Activated CD4-positive, alpha-beta T cell treated with anti-CD3 and anti-CD28 coated beads, Interleukin-10, Interleukin-2, amounts not matched to agents 100 ng/mL and 50 ng/mL, durations not matched to agents 16 hours and 8 hours (primary cell): ENCODE results near the gene RPS13.
"Not testable (repeated sequence)": the region's sequence is repeated elsewhere in the genome, so short reads cannot be mapped to it uniquely, and the experiment has no call there.

ENCODE experiments used
- DNase-seq: peaks from one replicate; pipeline ENCODE4 v3.0.0-alpha.2; 2020

Gene RPS13

GRCh38 chr11:17077520-17078401 is at the start of gene RPS13:
RPS13 (minus strand) TSS chr11:17077667; CDS start chr11:17077641, 26 bp downstream.
- DNase-seq = peak; percentile 98

GRCh38 chr11:17121981-17122380 is 44.5 kb upstream of the RPS13 start:
- DNase-seq = no peak

DNA sequence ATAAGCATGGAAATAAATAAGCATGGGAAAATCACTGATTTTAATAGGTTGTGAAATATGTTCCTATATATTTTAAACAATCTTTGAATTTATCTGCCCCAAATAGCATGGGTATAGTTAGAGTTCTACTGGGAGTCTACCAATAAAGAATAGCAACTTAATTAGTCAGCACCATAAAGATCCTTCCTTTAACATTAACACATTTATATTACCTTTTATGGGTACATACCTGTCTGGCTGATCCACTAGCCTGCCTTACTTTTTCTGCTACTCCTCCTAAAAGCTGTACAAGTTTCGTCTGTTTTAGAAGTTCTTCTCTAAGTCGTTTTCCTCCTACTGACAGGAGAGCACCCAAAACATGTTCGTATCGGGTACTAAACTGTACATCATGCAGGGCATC is 39.8 kb upstream of the RPS13 start:
- DNase-seq = no peak

DNA sequence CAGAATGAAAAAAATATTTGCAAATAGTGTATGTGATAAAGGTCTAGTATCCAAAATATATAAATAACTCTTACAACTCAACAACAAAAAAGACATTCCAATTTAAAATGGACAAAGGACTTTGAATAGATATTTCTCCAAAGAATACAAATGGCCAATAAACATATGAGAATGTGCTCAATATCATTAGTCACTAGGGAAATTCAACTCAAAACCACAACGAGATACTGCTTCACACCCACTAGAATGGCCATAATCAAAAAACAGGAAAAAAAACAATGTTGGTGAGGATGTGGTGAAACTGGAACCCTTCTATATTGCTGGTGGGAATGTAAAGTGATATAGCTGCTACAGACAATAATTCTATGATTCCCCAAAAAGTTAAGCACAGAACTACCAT is 38.6 kb upstream of the RPS13 start:
- peak; percentile 2 for DNase-seq

- DNase-seq = not testable (repeated sequence)
These were observed 30.3 kb upstream of the RPS13 start for GRCh38 chr11:17107745-17108144.

- DNase-seq = not testable (repeated sequence)
These were observed 28.1 kb upstream of the RPS13 start for GRCh38 chr11:17105404-17106040.

- no peak for DNase-seq
These were observed 25.0 kb upstream of the RPS13 start for GRCh38 chr11:17102462-17102861.

DNA sequence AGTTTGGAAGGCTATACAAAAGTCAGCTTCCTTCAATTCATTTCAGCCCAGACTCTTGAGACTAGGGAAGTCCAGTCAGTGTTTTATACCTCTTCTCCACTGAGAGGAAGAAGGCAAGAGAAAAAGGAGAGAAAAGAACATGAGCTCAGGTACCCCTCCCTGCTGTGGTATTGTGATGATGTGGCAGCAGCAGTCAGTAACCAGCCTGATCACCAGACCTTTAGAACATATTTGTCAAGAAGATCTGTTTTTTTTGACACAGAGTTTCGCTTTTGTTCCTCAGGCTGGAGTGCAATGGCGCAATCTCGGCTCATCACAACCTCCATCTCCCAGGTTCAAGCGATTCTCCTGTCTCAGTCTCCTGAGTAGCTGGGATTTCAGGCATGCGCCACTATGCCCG is 21.2 kb upstream of the RPS13 start:
- peak; percentile 23 for DNase-seq

DNA sequence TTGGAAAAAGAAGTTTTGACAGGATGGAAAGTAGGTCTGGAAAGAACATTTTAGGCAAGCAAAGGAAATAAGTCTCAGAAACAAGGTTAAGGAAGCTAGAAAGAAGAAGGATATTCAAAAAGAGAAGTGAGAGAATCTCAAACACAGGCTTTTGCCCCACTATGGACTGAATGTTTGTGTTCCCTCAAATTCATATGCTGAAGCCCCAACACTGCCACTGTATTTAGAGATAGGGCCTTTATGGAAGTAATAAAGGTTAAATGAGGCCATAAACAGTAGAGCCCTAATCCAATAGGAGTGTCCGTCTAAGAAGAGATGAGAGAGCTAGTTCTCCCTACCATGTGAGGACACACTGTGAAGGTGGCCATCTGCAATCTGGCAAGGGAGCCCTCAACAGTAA is 20.6 kb upstream of the RPS13 start:
- DNase-seq = no peak

DNA sequence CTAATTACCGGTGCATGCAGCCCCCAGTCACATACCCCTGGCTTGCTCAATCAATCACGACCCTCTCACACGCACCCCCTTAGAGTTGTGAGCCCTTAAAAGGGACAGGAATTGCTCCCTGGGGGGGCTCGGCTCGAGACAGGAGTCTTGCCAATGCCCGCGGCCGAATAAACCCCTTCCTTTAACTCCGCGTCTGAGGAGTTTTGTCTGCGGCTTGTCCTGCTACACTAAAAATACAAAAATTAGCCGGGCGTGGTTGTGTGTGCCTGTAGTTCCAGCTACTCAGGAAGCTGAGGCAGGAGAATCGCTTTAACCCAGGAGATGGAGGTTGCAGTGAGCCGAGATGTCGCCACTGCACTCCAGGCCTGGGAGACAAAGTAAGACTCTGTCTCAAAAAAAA is 8.5 kb upstream of the RPS13 start:
- DNase-seq = not testable (repeated sequence)

DNA sequence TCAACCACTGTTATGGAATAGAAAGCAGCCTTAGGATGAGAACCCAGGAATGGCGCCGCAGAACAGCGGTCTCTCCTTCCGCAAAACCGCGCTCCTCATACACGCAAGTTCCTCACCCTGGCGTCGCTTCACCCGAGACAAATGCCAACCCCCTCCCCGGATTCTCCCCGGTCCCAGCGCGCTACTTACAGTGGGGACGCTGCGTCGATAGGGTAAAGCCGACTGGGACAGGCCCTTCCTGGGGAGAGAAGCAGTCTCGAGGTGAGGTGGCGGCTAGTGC is 287 bp downstream of the RPS13 start:
- DNase-seq = no peak

DNA sequence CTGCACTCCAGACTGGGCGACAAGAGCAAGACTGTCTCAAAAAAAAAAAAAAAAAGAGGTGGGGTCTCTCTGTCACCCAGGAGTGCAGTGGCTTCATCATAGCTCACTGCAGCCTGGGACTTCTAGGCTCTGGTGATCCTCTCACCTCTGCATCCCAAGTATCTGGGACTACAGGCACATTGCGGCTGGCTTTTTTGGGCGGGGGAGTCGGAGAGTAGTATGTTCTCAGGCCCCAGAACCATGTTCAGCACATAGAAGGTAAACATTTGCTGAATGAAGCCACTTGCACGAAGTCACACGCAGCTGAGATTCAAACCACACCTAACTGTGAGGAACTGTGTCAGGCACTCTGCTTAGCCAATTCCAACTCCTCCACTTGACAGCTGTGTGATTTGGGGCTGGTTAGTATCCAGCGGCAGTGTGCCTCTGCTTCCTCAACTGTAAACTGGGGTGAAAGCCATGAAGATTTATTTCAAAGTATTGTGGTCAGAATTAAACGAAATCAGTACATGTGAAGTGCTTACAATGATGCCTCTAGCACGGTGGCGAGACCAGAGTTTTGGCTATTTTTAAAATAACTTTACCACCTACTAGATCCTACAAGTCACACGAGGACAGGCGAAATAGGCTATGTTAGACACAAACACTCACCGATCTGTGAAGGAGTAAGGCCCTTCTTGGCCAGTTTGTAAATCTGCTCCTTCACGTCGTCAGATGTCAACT is 789 bp downstream of the RPS13 start:
- peak; percentile 11 for DNase-seq

DNA sequence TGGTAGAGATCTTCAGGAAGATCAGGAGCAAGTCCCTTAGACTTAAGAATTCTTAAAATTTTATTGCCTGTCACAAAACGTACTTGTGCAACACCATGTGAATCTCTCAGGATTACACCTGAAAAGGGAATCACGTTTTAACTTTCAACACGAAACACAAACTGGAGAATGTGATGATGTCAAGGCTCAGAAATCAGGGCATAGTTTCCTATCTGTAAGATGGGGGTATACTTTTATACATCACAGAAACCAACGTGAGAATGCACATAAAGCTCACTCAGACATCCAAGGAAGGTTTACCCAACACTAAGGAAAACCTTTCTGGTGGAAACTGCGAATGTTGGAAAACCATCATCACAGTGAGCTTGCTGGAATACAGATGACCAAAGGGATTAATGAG is 2.0 kb downstream of the RPS13 start:
- no peak for DNase-seq

GRCh38 chr11:17073370-17074027 is 4.0 kb downstream of the RPS13 start:
- no peak for DNase-seq

DNA sequence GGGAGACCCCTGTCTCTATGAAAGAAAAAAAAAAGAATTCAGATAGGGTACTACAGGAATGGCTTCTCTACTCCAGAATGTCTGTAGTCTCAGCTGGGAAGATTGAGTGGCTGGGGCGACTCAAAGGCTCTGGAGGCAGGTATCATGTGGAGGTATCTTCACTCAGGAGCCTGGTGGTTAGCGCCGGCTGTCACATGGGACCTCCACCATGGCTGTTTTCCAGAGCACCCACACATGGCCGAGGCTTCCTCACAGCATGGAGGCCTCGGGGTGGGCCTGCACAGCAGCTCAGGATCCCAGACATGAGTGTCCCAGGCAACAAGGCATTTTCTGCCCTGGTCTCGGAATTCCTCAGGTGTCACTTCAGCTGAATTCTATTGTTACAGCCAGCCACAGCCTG is 10.1 kb downstream of the RPS13 start:
- DNase-seq = no peak

GRCh38 chr11:17066691-17067090 is 10.8 kb downstream of the RPS13 start:
- DNase-seq = no peak

DNA sequence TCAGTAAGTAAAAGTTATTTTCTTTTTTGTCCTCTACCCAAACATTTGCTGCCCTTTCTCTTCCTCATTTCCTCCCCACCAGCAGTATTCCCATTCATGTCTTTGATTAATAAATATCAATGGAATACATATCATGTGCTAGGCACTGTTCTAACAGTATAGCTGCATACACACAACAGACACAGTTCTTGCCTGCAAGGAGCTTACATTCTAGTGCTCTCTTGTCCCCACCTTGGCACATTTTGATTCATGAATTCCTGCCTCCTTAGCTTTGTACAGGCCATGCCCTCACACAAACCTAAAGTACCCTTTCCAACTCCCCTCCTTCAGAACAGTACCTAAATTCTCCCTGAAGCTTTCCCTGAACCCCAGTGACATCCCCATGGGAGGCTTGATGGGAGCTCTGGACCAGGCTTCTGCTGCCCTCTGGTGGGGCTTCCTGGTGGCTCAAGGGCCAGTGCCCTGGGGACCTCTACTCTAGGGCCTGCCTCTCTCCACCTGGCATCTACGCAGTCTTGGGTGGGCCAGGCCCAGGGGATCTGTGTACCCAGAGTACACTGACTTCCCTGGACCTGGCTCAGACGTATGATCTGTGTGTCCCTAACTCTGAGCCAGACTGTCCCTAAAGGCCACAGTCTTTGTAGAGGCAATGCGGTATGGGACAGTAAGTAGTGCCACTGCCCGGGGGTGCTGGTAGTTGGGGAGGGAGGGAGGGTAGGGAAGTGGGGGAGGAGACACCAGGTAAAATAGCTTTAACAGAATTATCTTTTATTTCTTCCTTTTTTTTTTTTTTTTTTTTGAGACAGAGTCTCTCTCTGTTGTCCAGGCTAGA is 14.1 kb downstream of the RPS13 start:
- peak; percentile 48 for DNase-seq

GRCh38 chr11:17051146-17051545 is 26.3 kb downstream of the RPS13 start:
- DNase-seq = not testable (repeated sequence)

GRCh38 chr11:17048491-17048890 is 29.0 kb downstream of the RPS13 start:
- not testable (repeated sequence) for DNase-seq

DNA sequence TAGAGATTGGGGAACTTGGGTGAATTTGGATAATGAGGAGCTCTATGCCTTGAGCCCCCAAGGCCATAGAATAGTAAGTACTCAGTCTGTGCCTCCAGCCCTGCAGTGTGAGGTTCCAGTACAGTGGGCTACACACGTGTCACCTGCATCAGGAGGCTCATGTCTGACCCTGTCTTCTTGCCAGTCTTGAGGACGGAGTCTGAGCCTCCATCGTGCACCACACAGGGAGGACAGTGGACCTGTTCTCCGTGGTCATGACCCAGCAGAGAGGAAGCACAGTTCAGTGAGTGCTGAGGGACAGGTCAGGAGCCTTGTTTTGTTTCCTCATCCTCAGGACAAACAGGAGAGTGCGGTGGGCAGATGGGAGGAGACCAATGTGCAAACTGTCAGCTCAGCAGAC is 30.8 kb downstream of the RPS13 start:
- no peak for DNase-seq

DNA sequence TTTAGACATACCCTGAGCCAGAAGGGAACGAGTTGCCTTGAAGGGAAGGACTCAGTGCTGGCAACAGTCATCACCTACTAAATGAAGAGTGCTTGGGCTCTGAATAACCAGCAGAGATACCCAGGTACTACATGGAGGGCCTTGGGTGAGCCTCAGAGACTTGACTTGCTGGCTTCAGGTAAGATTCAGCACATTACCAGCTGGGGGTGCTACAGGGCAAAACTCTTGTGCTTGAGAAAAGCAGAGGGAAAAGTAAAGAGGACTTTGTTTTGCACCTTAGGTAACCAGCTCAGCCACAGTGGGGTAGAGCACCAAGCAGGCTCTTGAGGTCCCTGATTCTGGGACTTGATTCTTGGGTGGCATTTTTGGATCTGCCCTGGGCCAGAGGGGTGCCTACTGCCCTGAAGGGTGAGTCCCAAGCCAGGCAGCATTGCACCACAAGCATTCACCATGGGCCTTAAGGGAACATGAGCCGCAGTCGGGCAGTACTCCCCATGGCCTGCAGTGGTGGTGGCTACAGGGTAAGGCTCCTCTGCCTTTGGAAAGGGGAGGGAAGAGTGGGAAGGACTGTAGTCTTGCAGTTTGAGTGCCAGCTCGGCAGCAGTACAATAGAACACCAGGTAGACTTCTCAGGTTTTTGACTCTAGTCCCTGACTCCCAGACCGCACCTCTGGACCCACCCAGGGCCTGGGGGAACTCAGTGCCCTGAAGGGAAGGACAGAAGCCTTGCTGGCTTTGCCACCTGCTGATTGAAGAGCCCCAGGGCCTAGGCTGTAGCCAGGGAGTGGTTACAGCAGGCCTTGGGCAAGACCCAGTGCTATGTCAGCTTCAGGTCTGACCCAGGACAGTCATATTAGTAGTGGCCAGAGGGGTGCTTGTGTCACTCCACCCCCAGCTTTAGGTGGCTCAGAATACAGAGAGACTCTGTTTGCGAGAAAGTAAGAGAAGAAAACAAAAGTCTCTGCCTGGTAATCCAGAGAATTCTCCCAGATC is 40.5 kb downstream of the RPS13 start:
- peak; percentile 13 for DNase-seq
